Nucleus accumbens (tissue), 56 donors: ENCODE results near the gene ZSCAN30.
A peak's percentile ranks its signal among the peaks of the same experiment; 100 is the strongest.
"Not testable (repeated sequence)": the region's sequence is repeated elsewhere in the genome, so short reads cannot be mapped to it uniquely, and the experiment has no call there.

Source experiments
- DNase-seq, 56 donors: peaks; one replicate each; lab custom pipeline; 2025; lab: John Stamatoyannopoulos, UW

Gene ZSCAN30

GRCh38 chr18:35240664-35241447, 49.2 kb downstream of the ZSCAN30 start, which contains the start of gene ZNF397:
TSS of gene ZNF397 (plus strand) at chr18:35241034. CDS start at chr18:35242471, 1,437 bp downstream.
- DNase-seq: peak; percentile 70 to 98 (median 93)

GRCh38 chr18:35239314-35239713, 50.7 kb downstream of the ZSCAN30 start:
- DNase-seq: no peak

GRCh38 chr18:35236571-35237363, 53.3 kb downstream of the ZSCAN30 start:
- no peak for DNase-seq

- DNase-seq: peak in 54 of 56 donors; percentile 5 to 89 (median 62)
Measured at GRCh38 chr18:35231052-35231451, 59.0 kb downstream of the ZSCAN30 start.

GRCh38 chr18:35227254-35227653, 62.8 kb downstream of the ZSCAN30 start:
- peak in 1 of 56 donors; percentile 5 for DNase-seq

GRCh38 chr18:35223797-35224196, 66.2 kb downstream of the ZSCAN30 start:
- DNase-seq: no peak

GRCh38 chr18:35220424-35220823, 69.6 kb downstream of the ZSCAN30 start:
- DNase-seq: no peak

GRCh38 chr18:35219331-35219730, 70.7 kb downstream of the ZSCAN30 start:
- not testable (repeated sequence) for DNase-seq

- DNase-seq: not testable (repeated sequence)
Measured at GRCh38 chr18:35216611-35217010, 73.4 kb downstream of the ZSCAN30 start.

GRCh38 chr18:35215026-35215425, 75.0 kb downstream of the ZSCAN30 start:
- DNase-seq: no peak

- DNase-seq: not testable (repeated sequence)
Measured at GRCh38 chr18:35205746-35206458, 84.1 kb downstream of the ZSCAN30 start.

GRCh38 chr18:35205199-35205712, 84.8 kb downstream of the ZSCAN30 start:
- no peak for DNase-seq

- DNase-seq: no peak
Measured at GRCh38 chr18:35203067-35203466, 87.0 kb downstream of the ZSCAN30 start.

GRCh38 chr18:35201256-35201931, 88.6 kb downstream of the ZSCAN30 start:
- no peak for DNase-seq
